HG02840 (cell line): ENCODE data around the gene PINLYP.
"Not testable (repeated sequence)": the region's sequence is repeated elsewhere in the genome, so short reads cannot be mapped to it uniquely, and the experiment has no call there.

Source experiments
- ATAC-seq: cut with Tn5 transposase; IDR thresholded peaks from one replicate; pipeline ENCODE4 v1.9.1; 2021; ENCODE audit warnings: mild to moderate bottlenecking, moderate library complexity, moderate number of reproducible peaks; ENCODE audit not compliant: unreplicated experiment, low FRiP score

Gene PINLYP

DNA sequence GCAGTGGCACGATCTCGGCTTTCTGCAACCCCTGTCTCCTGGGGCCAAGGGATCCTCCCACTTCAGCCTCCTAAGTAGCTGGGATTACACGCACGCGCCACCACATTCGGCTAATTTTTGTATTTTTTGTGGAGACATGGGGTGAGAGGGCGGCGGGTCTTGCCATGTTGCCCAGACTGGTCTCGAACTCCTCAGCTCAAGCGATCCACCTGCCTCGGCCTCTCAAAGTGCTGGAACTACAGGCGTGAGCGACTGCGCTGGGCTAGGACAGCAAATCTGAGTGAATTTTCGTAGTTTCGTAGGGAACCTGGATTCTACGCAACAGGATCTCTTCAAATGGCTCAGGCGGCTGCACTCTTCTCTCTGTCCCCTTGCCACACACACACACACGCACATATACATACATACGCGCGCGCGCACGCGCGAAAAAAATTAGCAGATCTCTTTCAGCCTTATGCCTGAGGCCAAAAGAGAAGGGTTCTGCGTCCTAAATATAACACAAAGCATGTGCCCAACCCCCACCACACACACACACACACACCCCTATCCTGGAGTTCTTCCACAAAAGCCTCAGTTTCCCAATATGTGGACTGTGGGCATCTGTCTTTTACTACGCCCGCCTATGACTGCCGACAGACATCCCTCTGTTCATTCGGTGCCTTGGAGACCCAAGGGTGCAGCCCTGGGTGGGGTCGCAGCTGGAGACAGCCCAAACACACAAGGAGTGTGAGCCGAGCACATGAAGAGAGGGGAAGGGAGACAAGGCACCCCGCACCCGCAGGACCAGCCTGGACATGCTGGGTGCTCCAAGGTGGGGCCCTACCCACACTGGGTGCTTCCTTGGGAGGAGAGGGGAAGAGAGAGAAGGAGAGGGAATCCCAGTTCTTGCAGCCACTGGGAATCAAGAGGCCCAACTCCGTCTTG, 616 bp downstream of the PINLYP start:
- no peak for ATAC-seq

- ATAC-seq = no peak
Observed at GRCh38 chr19:43578787-43579186, 3.2 kb downstream of the PINLYP start.

DNA sequence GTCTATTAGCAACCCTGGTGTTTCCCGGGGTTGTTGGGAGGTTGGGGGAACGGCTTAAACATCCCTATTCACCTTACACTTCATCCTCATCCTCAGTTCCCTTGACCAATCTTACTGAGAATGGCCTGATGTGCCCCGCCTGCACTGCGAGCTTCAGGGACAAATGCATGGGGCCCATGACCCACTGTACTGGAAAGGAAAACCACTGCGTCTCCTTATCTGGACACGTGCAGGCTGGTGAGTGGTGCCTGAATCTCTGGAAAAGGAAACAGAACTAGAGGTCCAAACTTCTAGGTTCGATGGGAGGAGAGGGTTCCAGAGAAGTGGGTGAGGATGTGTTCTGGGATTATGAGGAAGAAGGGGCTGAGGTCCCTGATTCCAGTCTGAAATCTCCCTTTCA, 5.9 kb downstream of the PINLYP start:
- ATAC-seq = no peak

DNA sequence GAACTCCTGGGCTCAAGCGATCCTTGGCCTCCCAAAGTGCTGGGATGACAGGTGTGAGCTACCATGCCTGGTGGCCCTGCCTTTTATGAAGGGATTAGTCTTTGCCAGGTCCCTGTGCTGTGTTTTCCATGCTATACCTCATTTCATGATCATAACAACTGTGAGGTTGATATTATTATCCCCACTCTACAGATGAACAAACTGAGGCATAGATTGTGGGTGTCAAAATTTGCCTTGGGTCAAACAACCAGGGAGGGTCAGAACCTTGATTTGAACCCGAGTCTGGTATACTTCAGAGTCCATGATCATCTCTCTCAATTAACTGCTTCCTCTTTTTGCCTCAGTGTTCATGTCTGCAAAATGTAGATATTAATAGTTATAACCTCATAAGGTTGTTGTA, 6.9 kb downstream of the PINLYP start:
- ATAC-seq = no peak

- ATAC-seq = no peak
Observed at GRCh38 chr19:43584484-43584883, 8.9 kb downstream of the PINLYP start.

GRCh38 chr19:43586346-43586745, 10.7 kb downstream of the PINLYP start:
- ATAC-seq = no peak

DNA sequence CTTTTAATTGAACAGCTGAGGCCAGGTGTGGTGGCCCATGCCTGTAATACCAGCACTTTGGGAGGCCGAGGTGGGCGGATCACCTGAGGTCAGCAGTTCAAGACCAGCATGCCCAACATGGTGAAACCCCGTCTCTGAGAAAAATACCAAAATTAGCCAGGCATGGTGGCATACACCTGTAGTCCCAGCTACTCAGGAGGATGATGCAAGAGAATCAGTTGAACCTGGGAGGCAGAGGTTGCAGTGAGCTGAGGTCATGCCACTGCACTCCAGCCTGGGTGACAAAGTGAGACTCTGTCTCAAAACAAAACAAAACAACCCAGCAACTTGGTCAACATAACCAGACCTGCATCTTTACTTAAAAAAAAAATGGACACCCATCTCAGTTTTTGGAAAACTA, 11.4 kb downstream of the PINLYP start:
- not testable (repeated sequence) for ATAC-seq

GRCh38 chr19:43589277-43589676, 13.7 kb downstream of the PINLYP start:
- no peak for ATAC-seq

GRCh38 chr19:43589678-43590077, 14.1 kb downstream of the PINLYP start:
- ATAC-seq = no peak

DNA sequence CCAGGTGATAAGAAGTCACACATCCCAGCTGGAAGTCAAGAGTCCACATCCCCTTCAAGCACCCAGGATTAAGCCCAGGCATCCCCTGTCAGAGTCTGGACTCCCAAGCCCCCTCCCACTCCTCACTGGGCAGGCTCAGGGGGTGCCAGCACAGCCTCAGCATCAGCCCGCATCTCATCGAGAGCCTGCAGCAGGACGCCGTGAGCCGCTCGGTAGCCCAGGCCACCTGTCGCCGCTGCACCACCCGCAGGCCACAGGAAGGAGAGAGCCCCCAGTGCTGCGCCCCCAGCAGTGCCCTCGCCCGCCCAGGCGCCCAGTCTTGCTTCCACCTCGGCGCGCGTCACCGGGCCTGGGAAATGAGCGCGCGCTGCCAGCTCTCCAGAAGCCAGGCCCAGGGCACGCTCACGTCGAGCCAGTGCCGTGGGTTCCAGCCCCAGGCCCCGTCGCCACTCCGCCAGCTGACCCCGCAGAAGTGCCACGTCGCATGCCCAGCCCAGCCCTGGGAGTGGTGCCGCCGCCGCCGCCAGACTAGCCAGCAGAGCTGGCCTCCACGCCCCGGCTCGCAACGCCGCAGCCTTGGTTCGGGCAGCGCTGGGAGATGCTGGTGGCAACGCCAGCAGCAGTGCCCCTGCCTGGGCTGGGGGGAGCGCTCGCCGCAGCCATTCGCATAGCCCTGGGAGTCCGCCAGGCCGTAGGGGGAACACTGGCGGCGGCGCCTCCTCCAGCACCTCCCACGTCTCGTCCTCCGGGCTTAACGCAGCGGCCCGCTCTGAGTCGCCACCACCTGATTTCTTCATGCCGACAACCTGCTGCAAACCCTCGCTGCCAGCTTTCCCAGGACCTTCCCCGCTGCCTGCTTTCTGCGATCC, 16.5 kb downstream of the PINLYP start:
- ATAC-seq = no peak

DNA sequence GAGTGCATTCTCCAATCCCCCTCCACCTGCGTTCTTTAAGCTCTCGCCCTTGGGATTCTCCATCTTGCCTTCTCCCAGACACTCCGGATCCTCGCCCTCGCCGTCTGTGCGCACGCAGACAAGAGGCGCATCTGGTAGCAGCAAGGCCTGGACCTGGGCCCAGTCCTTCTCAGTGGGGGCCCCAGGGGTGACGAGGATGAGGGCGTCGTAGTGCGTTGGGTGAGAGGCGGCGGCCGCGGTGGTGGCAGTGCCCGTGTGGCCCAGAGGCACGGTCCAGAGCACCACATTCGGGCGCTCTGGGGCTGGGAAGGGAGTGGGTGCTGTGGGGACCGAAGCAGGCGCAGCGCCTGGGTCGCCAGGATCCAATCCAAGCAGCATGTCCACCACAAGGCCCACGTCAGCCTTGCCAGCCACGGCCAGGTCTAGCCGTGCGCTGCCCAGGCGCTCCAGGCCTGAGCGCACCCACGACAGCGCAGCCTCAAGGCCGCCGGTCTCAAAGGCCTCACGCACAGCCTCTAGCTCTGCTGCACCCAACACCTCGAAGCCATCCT, 17.3 kb downstream of the PINLYP start:
- no peak for ATAC-seq

GRCh38 chr19:43594081-43594697, 18.6 kb downstream of the PINLYP start:
- ATAC-seq = no peak

DNA sequence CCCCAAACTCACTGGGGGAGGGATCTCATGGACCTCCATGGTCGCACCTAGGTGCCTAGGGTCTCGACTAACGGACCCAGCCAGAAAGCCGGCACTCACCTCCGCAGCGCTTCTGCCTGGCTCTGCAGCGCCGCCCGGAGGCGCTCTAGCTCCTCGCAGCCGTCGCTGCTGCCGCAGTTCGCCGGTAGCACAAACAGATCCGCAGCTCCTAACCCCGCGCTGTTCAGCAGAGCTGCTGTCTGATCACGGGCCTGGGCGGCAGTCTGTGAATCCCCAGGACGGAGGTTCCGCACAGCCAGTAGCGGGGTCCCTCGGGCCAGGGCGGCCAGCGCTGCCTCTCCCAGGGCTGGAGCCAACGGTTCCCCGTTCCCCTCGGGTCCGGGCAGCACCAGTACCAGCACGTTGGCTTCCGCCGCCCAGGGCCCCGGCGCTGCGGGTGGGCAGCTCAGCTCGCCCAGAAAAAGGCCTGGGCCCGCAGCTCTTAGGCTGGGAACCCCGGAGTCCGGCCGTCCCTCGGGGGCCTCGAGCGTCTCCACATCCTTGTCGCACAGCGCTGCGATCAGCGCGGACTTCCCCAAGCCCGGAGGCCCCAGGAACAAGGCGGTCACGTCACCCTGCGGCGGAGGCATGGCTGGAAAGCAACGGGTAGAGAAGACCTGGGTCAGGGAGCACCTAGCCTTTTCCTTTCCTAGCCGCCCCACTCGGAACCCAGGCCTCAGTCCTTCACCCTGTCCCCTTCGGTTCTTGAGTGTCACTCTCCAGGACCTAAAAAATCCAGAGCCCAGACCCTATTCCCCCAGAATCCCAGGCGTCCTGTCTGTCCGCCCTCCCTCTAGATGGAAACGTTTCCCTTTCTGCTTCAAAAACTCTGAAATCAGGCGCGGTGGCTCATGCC, 19.4 kb downstream of the PINLYP start:
- no peak for ATAC-seq

- ATAC-seq = peak; percentile 2
Observed at GRCh38 chr19:43595605-43595998, 20.0 kb downstream of the PINLYP start.

DNA sequence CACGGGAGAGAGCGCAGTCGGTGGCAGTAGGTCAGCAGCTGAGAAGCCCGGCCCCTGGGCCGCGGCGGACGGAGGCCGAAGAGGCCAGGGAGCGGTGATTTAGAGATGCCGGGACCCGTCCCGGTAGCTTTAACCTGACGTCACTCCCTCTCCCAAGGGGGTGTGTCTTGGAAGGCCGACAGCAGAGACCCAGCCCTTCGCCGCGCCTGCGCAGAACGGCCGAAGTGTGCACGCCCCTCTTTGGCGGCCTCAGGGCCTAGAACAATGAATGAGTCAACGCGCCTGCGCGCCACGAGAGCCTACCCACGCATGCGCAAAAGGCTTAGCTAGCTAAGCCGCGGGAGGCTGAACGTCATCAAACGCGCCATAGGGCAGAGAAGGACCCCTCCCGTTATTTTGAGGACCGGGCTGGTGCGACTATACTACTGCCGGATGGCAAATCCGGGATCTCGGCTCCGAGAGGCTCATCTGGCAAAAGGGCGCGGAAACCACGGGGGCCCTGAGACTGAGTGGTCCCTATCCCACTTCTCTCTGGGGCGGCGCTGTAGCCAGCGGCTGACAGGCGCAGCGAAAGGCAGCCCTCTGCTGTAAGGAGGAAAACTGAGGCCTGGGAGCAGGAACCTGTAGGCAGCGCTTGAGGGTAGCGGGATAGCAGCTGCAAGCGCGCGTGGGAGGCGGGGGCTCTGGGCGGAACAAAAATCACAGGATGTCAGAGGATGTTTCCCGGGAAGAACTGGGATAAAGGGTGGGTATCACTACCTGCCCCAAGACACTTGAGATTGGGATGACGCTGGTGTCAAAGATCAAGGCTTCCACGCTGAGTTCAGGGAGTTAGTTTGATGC, 20.6 kb downstream of the PINLYP start, which contains the start of the genes IRGQ and ZNF576:
IRGQ (minus strand) TSS at position 136 of the 843 bp plus-strand sequence. CDS start 796 bp downstream, outside the sequence.
ZNF576 (plus strand) TSS at position 597 of the 843 bp plus-strand sequence. CDS start 514 bp downstream, outside the sequence.
- ATAC-seq = peak; percentile 83

- ATAC-seq = no peak
Observed at GRCh38 chr19:43596842-43597461, 21.4 kb downstream of the PINLYP start.

DNA sequence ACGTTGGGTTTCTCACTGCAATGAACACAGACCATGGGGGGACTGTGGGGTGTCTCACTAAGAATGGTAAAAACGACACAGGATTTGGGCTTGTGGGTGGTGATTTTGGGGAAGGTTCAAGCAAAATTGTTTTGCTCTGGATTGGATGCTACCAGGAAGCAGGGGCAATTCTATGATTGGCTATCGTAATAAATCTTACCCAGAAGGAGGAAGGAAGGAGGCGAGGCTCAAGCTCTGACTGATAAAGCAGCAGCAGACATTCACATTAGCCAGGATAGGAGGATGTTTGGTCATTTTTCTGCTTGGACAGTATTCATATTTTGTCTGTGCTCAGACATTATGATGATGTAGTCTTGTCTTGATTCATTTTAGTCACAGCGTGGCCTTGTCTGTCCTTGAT, 22.3 kb downstream of the PINLYP start:
- no peak for ATAC-seq
